UCSD-AML1 (cell line): ENCODE results near the gene CHD5.

ENCODE experiments used
- DNase-seq: peaks from one replicate; lab custom pipeline; 2025; ENCODE audit not compliant: unreplicated experiment; lab: John Stamatoyannopoulos, UW

CHD5 gene

GRCh38 chr1:6101826-6102531 lies 78.1 kb downstream of the CHD5 start:
- DNase-seq, result no peak

DNA sequence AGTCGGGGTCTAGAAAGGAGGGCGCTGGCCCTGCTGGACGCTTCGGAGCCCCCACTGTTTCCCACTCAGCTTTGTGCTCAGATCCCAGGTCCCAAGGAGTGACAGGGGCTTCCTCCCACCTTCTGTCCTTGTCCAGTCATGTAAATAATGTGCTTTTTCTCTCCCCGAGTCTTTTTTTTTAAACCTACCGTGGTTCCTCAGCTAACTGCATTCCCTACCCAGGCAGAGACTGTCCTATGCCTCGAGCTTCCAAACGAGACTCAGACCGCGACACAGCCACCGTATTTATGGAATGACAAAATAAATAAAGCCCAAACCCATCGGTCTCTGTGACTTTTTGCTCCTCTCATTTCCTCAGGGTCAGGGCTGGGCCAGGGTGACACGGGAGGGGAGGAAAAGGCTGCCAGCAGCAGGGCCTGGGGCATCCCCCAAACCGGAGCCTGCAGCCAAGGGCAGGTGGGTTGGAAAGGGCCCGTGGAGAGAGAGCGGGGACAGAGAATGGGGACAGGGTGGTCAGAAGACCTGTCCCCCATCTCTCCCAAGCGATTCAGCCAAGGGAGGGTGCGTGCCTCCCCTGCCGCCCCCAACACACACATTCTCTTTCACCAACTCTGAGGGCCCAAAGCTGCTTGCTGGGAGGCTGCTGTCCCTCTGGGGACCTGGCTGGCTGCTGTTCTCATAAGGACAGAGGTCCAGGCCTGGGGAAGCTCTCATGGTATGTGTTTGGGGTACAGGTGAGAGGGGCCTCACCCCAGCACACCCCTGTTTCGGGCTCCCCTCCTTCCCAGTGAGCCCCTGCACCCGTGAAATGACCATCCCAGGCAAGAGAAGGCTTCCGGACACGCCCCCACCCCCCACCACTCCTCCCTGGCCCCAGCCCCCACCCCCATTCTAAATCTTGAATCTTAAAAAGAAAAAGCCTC lies 79.0 kb downstream of the CHD5 start:
- no peak for DNase-seq

GRCh38 chr1:6099787-6100765 lies 80.0 kb downstream of the CHD5 start:
- no peak for DNase-seq

DNA sequence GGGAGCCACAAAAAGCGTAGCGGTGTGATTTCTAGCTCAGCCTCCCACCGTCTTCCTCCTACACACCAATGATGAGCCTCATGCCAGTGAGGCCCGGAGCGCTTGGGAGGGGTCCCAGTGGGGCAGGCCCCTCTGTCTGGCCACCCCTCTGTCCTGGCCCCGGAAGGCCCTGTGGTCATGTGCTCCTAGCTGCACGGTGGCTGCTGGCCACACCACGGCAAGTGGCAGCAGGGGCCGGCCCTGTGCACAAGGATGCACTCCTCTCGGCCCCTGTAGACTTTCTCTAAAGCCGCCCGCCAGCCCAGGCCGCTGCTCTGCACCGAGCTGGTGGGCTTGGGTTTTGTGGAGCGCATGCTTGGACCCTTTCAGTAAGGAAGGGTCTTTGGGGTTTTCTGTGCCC lies 80.8 kb downstream of the CHD5 start:
- no peak for DNase-seq

- DNase-seq, result no peak
Observed at GRCh38 chr1:6098303-6099215, 81.6 kb downstream of the CHD5 start.

GRCh38 chr1:6097824-6098223 lies 82.3 kb downstream of the CHD5 start:
- DNase-seq, result no peak

- no peak for DNase-seq
Observed at GRCh38 chr1:6097117-6097595, 83.0 kb downstream of the CHD5 start.

DNA sequence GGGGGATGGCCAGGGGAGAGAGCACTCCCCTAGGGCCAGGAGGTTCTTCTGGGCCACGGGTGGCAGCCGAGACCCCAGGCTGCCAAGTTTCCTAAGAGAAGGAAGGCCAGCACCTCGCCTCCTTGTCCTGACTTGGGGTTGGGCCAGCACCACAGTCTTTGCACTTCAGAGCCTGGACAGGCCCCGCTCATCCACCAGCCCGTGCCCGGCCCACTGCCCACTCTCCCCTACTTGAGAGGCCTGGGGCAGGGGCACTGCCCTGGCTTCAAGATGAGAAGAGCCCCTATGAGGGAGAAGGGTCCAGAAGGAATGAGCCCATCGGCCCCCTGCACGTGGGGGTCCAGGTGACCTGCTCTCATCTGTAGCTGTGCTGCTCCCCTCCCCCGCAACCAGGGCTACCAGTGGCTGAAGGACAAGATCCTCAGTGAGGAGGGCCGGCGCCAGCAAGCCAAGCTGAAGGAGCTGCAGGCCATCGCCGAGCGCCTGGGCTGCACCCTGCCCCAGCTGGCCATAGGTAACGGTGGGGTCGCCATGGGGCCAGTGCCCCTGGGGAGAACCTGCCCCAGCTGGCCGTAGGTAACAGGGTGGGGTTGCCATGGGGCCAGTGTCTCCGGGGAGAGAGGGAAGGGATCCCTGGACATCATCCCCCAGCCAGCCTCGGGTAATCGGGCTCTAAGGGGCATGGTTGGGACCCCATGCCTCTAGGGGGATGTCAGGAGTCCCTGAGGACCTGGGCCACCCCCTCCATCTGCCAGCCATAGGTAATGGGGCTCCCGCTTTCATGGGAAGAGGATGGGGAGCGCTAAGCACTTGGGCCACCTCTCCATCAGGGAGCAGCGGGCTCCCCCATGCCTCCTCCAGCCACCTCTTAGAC lies 83.6 kb downstream of the CHD5 start:
- DNase-seq, result no peak

DNA sequence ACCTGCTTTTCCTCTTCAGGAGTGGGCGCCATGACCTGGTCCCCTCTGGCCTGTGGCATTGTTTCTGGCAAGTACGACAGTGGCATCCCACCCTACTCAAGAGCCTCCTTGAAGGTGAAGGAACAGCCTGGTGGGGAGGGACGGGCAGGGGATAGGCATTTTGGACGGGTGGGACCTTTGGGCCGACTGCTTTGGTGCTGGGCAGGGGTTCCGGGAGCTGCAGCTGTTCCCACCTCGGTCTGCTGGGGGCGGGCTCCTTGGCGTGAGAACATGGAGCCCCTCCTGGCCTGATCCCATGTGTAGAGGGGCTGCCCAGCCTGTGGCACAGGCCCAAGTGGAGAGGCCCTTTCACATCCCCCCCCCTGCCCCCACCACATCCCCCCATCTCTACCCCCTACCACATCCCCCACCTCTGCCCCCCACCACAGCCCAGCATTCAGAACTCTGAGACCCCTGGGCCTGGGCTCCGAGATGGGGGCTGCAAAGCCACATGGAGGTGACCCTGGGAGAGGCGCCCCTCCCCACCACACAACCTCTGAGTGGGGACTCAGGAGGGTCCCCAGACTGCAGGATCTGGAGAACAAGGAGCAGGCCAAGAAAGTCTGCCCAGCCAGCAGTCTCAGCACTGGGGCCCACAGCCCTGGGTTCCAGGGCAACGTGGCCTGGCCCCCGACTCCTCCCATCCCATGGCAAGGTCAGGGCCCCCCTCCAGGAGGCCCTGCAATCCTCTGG lies 84.4 kb downstream of the CHD5 start:
- no peak for DNase-seq

DNA sequence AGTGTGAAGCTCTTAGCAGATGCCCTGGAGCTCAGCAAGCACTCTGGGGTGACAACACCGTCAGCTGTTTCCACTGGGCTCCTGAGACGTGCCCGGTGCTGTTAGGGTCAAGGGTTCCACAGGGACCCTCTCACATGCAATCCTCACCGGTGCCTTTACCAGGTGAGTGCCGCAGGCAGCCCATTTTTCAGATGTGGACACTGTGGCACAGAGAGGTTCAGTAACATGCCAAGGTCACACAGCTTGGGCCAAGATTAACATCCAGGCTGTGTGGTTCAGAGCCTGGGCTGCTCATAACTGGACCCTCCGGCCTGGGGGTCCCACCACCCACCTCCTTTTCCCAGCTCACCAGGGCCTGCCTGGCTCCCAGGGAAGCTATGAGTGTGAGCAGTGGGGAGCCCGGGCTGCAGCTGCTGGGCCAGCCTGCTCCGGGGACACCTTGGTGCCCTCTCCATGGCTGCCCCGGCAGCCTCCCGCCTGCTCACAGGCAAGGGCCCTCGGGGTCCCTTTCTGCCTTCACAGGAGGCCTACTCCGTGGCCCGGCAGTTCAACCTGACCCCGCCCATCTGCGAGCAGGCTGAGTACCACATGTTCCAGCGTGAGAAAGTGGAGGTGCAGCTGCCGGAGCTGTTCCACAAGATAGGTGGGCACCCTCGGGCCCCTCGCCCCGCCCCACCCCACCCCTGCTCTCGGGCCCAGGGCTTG lies 85.2 kb downstream of the CHD5 start:
- DNase-seq, result no peak

- DNase-seq, result no peak
Observed at GRCh38 chr1:6094246-6094645, 85.9 kb downstream of the CHD5 start.

GRCh38 chr1:6093611-6094010 lies 86.5 kb downstream of the CHD5 start:
- no peak for DNase-seq

GRCh38 chr1:6093071-6093470 lies 87.0 kb downstream of the CHD5 start:
- DNase-seq, result no peak

- DNase-seq, result no peak
Observed at GRCh38 chr1:6092211-6092610, 87.9 kb downstream of the CHD5 start.

- DNase-seq, result no peak
Observed at GRCh38 chr1:6091823-6092109, 88.4 kb downstream of the CHD5 start.

GRCh38 chr1:6090996-6091822 lies 88.9 kb downstream of the CHD5 start:
- no peak for DNase-seq

DNA sequence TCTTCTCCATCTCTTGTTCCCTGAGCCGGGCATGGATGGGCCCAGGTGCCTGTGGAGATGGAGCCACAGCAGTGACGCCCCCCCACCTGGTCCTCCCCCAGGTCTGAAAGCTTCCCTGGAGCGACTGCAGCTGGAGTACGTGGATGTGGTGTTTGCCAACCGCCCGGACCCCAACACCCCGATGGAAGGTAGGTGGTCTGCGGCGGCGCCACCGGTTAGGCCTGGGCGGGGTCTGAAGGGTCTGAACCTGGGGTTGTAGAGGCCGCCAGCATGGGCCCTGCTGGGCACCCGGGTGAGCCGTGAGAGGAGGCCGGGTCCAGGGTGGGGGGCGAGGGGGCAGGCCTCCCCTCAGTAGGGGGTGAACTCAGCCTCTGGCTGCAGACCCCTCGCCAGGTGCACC lies 89.8 kb downstream of the CHD5 start:
- no peak for DNase-seq
